HG03460 (cell line): Measurements from ENCODE around the gene ASF1B.

Experiments used
- ATAC-seq: cut with Tn5 transposase; IDR thresholded peaks from one replicate; pipeline ENCODE4 v1.9.1; 2021; ENCODE audit not compliant: unreplicated experiment

Gene ASF1B

DNA sequence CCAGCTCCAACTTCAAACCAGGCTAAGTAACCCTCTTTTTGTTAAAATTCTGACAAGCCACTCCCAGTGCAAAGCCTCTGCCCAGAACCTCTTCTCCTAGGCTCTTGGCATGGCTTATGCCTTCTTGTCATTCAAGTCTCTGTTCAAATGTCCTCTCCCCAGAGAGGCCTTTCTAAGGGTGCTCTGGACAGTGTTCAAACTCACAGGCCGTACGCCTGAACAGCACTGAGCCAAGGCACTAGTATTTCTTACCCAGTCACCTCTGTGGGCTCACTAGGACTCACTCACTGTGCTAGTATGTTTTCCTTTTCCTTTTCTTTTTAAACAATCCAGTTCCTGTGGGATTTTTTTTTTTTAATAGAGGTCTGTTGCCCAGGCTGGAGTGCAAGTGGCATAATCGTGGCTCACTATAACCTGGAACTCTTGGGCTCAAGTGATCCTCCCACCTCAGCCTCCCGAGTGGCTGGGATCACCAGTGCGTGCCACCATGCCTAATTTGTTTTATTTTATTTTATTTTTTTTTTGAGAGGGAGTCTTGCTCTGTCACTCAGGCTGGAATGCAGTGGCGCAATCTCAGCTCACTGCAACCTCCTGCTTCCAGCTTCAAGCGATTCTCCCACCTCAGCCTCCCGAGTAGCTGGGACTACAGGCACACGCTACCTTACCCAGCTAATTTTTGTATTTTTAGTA, 2.3 kb upstream of the ASF1B start:
- no peak for ATAC-seq

DNA sequence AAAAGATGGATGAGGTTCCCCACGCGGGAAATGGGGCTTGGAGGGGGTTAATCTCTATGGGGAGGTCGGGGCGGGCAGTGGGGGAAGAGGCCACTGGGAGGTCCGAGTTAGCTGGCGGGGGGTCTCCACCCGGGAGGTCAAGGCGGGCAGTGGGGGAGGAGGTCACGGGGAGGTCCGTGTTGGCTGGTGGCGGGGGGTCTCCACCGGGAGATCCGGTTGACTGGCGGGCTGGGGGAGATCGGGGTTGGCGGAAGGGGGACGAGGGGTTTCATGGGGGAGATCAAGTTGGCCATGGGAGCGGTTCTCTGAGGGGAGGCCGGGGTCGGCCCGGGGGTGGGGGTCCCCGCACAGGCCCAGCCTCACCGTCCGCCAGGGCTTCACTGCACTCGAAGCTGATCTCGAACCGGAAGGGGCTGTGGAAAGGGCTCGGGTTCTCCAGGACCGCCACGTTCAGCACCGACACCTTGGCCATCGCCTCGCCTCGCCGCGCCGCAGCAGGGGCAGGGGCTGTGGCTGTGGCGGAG, 342 bp downstream of the ASF1B start:
- ATAC-seq = no peak

DNA sequence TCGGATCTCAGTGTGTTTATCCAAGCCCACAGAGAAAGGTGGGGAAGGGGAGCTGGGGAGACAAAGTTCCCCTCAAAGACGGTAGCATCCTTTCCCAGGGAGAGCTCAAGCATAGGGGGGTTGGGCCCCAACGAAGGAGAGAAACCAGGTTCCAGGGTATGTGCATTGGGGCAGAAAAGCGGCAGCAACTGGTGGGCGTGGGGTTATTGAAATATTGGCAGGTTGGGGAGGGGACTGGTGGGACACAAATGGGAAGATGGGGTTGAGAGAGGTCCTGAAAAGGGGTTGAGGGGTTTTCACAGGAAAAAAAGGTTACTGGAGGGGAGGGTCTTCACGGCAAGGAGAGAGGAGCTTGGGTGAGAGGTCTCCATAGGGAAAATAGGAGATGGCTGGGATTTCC, 1.0 kb downstream of the ASF1B start:
- no peak for ATAC-seq

DNA sequence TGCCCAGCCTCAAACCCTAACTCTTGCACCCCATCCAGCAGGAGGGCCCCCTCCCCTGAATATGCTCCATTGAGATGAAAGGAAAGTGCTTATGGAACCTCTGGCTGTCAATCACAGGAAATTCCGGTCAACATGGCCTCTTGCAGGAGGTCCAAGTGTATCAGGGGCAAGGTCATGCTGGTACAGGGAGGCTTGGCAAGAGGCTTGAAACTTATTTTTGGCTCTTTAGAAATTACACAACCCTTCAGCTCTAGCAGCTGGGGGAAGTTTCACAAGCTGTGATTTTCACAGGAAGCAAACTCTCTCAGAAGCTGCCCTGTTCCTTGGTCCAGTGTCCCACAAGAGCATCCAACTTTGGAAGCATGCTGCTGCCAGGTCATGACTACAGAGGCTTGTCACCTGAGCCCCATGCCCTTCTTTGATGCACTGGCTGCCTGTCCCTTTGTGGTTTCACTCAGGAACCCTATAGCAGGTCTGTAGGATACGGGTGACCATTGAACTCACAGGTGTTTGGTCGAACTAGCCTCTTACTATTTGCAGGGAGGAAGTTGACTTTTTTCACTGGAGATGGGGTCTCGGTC, 8.4 kb downstream of the ASF1B start:
- no peak for ATAC-seq

DNA sequence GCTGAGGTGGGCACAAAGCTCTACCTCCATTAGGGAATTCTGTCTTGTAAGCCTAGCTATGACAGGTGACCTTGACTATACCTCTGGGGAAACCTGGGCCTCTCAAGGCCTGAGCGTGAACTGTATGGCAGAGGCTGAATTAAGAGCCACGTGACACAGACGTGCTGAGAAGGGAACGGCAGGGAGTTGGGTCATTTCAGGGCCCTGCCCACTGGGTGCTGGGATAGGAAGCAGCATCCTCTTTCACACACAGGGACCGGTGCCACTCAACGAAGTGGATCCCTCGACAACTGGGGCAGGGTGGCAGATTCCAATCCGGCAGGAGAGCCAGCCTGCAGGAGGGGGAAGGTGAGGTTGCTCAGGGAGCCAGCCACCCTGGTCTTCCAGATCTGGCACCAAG, 9.2 kb downstream of the ASF1B start:
- ATAC-seq = no peak

DNA sequence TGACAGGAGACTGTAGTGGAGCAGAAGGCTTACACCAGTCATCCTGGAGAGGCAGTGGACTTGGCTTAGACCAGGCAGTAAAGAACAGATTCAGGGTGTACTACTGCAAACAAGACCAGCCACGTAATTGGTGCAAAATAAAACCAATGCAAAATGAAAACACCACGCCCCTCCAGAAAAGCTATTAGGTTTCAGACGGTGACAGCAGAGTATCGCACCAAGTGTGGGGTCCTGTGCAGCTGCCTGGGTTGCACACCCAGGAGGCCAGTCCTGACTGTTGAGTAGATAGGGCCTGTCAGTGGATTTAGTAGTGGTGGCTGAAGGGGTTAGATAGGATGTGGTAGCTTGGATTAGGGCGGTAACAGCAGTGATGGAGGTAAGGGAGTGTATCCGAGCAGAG, 13.5 kb downstream of the ASF1B start:
- ATAC-seq = no peak

DNA sequence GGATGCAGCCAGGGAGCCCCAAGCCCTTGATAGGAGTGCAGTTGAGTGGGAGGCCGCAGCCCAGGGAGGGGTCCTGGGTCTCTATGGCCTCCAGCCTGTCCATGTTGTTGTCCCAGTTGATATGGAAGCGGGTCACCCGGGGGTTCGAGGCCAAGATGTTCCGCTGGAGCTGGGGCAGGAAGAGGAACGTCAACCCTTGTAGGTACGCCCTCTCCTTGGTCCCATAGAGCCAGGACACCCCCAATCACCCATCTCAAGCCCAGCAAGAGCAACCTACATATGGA, 15.9 kb downstream of the ASF1B start:
- ATAC-seq = no peak

DNA sequence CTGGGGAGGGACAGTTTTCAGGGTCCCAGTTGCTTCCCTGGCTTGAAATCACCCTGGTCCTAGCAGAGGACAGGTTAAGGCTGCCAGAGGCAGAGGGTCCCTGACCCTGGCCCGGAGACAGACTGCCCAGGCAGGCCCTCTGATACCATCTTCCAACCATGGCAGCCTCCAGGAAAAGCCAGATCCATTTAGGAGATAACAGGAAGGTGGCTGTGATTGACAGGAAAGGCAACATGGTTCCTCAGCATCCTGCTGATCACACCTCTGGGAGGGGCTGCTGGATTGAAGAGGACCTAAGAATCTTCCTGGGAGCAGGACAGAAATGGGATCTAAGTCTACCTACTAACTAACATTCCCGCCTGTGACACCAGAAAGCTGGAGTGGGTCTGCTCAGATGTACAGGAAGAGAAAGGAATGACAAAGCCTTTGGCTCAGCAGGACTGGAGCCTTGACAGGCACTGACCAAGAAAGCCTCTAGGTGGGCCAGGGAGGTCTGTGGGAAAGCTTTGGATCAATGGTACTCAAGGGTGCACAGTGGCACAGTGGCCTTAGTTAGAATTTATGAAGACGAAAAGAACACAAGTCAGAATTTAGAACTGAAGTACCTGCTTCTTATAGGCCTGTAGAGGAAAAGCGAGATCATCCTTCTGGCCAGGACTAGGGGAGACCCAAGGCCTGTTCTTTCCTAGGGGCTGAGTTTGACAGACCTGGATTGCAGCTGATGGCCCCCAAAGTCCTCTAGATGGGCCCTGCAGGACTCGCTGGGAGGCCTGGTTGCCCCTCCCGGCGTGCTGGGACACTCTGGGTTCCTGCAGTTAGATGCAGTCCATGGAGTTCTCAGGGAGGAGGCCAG, 16.5 kb downstream of the ASF1B start:
- ATAC-seq = no peak

DNA sequence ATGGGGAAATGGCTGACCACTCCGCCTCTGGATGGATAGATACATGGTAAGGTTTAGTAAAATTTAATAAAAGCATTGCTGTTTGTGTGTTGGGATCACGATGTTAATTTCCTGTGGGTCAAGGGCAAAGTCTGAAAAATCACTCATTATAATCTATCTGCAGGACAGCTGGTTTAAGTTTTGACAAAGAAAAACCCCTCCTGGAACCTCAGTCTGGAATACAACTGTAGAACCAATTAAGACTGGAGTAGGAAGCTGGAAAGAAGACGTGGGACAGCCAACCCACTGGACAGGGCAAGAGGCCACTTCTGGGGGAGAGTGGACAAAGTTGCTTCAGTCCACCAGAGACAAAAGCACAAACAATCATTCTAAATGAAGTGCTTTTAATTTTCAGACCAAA, 17.2 kb downstream of the ASF1B start:
- no peak for ATAC-seq

DNA sequence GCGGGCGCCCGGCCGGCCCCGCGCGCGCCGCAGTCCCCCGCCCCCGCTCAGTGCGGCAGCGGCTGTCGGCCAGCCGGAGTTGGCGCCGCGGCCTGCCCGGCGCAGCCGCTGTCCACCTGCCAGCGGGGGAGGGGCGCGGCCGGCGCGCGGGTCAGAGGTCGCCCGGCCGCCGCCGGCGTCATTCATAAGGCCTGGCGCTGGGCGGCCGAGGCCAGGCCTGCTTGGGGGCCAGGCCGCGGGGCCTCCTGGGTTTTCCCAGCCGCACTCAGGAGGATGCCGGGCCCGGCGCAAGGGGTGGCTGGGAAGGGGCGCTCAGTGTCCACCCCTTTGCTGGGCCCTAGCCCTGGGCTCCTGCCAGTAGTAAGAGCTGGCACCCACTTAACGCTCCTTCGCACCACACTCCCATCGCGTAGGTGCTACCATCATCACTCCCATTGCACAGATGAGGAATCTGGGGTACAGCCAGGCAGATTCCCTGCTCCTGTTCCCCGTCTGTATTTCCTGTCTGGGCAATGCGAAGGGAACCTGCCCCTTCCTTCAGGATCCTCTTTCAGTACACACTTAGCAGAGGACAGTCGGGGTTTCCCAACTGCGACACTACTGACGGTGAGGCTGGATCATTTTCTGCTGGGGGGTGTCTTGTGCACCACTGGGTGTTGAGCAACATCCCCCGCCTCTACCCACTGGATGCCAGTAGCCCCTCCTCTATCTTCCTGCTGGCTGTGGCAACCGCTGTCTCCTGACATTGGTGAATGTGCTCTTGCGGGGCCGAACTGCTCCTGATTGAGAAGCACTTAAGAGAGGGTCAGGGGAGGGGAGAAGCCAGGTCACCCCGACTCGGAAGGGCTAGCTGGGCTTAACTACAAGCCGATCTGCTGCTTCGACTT, 18.0 kb downstream of the ASF1B start:
- ATAC-seq = no peak

DNA sequence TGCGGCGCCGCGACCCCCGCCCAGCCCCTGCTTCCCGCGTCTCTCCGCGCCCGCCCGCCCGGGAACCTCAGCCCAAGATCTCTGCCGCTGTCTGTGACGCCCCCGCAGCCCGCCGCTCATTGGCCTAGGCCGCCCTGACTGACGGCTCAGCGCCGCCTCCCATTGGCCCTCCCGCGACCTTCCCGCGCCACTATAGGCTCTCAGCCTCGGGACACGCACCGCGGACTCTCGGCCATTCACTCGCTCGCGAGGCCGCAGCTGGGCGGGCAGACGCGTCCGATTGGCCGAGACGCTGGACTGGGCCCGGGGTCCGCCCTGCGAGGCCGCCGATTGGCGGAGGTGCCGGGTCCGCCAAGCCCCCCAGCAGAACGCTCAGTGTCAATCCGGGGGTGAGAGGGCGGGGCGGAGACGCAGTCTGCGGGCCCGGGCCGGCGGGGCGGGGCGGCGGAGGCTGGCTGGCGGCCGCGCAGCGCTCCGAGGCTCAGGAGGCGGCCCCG, 18.7 kb downstream of the ASF1B start, which contains the start of gene PRKACA:
PRKACA (minus strand) TSS at position 95 of the 497 bp plus-strand sequence. CDS start 215 bp downstream, outside the sequence.
- peak; percentile 87 for ATAC-seq

DNA sequence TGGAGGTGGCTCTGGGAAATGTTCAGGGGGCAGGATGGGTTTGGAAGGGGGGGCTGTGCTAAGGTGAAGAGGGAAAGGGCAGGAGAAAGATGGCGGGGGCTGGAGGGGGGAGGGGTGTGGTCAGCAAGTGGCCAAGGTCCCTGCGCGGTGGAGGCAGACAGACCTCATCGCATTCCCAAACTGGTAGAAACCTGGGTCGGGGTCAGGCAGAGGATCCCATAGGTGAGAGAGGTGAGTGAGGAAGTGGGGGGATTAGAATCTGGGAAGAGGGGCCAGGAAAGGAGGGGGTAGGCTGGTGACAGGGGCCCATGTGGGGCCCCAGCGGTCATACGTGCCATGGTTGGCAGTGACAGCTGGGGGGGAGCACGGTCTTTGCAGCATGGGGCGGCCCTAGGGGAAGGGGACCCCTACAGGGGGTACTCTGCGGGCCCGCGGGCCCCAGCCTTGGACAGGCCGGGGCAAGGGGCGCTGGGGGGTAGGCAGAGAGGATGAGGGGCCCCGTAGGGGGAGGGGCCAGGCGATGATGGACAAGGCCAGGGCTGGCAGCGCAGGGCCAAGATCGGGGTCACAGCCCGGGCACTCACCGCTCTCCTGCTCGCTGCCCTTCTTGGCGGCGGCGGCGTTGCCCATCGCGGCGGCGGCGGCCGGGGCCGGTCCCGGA, 19.3 kb downstream of the ASF1B start:
- ATAC-seq = no peak

DNA sequence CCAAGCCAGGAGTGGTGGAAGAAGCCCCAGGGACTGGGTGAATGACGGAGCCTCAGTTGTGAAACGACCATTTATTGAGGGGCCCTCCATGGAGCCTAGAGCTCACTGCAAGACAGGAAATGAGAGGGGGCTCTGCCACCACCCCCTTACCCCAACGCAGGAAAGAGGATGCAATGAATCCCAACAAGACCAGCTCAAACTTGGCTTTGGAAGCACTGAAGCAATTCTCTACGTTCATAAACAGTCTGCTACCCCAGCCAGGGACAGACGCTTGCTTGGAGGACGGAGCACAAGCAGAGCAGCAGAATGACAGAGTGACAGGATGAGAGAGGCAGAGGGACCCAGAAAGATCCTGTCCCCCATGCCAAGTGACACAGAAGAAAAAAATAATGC, 19.9 kb downstream of the ASF1B start:
- ATAC-seq = no peak

DNA sequence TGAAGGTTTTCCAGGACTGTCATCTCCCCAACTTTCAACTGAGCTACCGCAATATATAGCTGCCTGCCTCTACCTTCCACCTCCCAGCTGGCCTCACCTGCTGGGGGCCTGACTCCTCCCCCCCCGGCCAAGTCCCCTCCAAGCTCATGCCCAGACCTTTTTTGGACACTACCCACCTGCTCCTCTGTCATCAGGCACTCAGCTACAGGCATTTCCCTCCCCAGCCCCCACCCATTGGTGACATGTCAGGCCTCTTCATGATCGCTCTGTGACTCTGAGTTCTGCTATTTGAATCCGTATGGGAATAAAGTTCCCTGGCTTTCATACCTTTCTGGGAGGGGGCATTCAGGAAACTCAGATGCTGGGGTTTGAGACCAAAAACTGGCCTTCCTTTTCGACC, 20.6 kb downstream of the ASF1B start:
- no peak for ATAC-seq

DNA sequence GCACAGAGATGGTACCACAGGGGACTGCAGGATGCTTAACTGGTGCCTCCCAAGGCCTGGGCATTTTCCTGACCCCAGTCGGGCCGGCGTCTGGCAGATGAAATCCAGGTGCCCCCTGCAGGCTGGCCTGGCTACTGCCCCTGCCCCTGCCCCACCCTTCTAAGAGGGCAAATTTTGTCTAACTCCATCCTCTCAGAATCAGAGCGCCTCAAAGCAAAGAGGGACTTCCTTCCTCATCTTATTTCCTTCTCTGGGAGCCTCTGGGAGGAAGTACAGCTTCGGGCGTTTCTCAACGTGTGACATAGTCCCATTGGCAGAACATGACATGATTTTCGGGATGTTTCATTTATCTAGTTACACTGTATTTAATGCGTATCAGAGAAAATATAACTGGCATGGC, 21.5 kb downstream of the ASF1B start:
- ATAC-seq = no peak

DNA sequence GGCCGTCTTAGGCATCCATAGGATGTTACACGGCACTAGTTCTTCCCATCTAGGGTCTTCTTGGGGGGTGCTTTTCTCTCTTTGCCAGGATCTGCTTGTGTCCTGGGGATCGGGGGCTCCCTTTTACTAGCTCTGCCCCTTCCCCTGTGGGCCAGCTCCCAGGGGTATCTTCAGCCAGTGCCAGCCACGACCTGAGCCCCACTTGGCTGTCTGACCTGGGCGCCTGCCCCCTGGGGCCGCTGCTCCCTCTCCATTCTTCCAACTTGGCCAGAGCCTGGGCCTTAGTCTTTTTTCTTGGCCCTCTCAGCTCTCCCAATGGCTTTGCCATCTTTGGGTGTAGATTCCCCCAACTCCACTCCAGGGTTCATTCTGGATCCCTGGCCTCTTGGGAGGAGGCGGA, 21.9 kb downstream of the ASF1B start:
- no peak for ATAC-seq

DNA sequence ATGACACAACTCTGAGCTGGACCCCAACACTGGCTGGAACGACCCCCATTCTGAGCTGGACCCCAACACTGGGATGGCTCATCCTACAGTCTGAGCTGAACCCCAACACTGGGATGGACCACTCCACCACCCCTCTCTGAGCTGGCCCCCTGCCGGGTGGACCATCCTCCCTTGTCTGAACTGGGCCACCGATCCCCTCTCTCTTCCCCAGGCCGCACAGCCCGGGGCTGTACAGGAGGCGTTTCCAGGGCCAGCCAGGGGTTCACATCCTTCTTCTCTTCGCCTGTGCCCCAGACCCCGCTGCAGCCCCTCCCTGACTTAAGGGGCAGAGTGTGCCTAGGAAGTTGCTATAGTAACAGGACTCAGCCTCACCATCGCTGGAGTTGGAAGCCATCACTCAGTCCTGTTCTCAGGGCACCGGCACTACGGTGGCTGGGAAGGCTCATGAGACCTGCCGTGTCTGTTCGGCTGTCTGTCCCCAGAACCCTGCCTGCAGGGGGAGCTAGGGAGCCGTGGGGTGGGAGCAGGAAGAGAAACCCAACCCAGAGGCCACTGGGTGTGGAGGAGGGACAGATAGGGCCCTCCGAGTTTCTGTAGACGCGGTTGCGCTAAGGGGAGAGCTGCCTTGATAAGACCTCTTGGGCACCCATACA, 22.5 kb downstream of the ASF1B start:
- ATAC-seq = no peak

DNA sequence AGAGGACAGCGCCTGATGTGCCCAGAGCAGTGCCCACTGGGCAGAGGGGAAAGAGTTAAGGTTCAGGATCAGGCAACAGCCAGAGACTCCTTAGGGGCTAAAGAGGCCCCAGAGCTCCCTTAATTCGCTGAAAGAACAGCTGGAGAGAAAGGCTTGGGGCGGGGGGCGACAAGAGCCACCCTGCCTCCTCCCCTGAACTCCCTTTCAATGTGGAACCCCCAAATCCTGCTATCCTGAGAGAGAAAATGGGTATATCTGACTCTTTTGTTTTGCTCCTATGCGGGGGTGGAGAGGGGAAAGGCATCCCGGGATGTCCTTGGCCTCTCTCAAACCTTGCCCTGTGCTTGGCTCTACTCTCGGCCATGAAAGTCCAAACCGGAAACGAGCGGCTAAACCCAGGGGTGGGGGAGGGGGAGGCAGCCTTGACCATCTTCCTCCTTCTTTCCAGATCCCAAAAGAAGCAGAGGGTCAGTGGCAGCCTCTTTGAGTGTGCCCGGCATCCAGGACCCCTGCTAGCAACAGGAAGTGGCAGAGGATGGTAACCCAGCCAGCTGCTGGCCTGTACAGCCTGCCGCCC, 23.5 kb downstream of the ASF1B start:
- no peak for ATAC-seq

DNA sequence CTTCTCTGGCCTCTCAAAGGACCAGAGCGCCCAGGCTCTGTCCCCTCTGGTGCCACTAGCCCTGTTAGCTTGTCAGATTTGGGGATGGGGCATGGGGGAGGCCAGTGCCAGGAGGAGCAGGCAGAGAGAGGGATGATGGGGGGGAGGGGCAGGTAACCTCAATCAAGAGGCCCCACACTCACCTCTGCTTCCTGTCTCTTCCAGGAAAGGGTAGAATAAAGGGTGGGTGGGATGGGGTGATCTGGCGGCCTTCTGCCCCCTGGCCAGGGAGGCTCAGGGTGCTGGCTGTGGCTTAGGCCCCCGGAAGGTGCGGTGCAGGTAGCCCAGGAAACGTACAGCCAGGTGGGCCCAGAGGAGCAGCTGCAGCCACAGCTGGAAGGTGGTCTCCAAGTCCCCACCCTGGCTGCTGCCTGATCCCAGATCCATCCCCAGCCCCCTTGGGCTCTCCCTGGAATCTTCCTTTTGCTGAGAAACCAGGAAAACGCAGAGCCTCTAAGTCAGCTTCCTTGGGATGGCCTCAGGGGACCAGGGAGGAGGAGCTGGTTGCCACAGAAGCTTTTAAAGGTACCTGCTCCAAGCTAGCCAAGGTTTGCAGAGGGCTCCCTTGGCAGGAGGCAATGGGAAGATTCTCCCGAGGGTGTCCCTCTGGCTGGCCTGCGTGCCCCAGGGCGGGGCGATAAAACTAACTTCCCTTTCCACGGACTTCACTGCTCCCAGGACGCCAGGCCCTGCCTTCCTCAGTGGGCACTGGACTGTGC, 24.2 kb downstream of the ASF1B start:
- ATAC-seq = no peak
